A549 (cell line): ENCODE data around the gene BICD2. TPM values are rescaled to one million over a fixed set of nuclear protein-coding genes. Genes with fewer than 3 reads are reported as not detected.

Source experiments
- ATAC-seq, 2 experiments: fragments of 200-7000 bp in 1 of 2; fragments of >200 bp in 1 of 2; cut with Nextera tagmentation in 1 of 2; cut with Tn5 transposase in 1 of 2; 3 replicates each; pipeline versions ENCODE4 v1.8.0 to v1.9.1; 2018 to 2020; ENCODE audit warnings: mild to moderate bottlenecking in 1 of 2, moderate library complexity in 1 of 2
- CTCF ChIA-PET: fragments of 300-600 bp; sonication (Branson Sonifier 250); formaldehyde crosslinking; extraction: SDS; loops from one replicate; lab custom pipeline; 2021; ENCODE audit warnings: antibody characterized with exemption, inconsistent platforms; lab: Yijun Ruan, JAX
- POLR2A ChIA-PET: fragments of 350-600 bp; formaldehyde crosslinking; extraction: SDS; loops from one replicate; lab custom pipeline; 2021; ENCODE audit warnings: antibody characterized with exemption, inconsistent platforms; lab: Yijun Ruan, JAX
- DNase-seq, 2 experiments: peaks; one replicate each; pipeline versions ENCODE4 v3.0.0 to v3.0.0-alpha.2; 2011 to 2016; ENCODE audit warnings: low read depth in 1 of 2, low spot score in 1 of 2
- FAIRE-seq: peaks from 2 replicates; lab custom pipeline; 2011; peaks lifted over from hg19 to GRCh38; lab: Jason Lieb, UNC
- H3K27ac ChIP-seq, 2 experiments: fragments of >200 bp; sonication (Bioruptor Twin); formaldehyde crosslinking; 3 replicates each; pipeline ENCODE4 v1.5.1; 2016 to 2017
- H3K4me1 ChIP-seq: fragments of >200 bp; sonication (Bioruptor Twin); formaldehyde crosslinking; 3 replicates; pipeline ENCODE4 v1.6.1; 2016
- H3K4me2 ChIP-seq: fragments of >200 bp; sonication (Bioruptor Twin); formaldehyde crosslinking; 3 replicates; pipeline ENCODE4 v1.6.1; 2016
- H3K4me3 ChIP-seq: fragments of >200 bp; sonication (Bioruptor Twin); formaldehyde crosslinking; 3 replicates; pipeline ENCODE4 v1.5.1; 2016
- H3K9me3 ChIP-seq: fragments of >200 bp; sonication (Bioruptor Twin); formaldehyde crosslinking; 3 replicates; pipeline ENCODE4 v1.6.1; 2016
- ATOH8 ChIP-seq: fragments of 250-450 bp; sonication (Bioruptor Pico); IDR thresholded peaks from 2 replicates; pipeline ENCODE4 v1.5.0; 2020; ENCODE audit warnings: low read depth, mild to moderate bottlenecking, moderate library complexity
- FOSL2 ChIP-seq, 2 experiments: fragments of 450-650 bp in 1 of 2; fragments of >200 bp in 1 of 2; sonication (Bioruptor Twin) in 1 of 2; formaldehyde crosslinking; IDR thresholded peaks; 2 replicates each; pipeline versions ENCODE4 v1.5.0 to v1.6.1; 2016 to 2020; ENCODE audit warnings: mild to moderate bottlenecking in 1 of 2, moderate library complexity in 1 of 2
- FOXS1 ChIP-seq: fragments of 250-450 bp; sonication (Bioruptor Pico); IDR thresholded peaks from 2 replicates; pipeline ENCODE4 v1.5.0; 2020; ENCODE audit warnings: mild to moderate bottlenecking, moderate library complexity
- HES2 ChIP-seq: fragments of >200 bp; sonication (Bioruptor Twin); formaldehyde crosslinking; IDR thresholded peaks from 2 replicates; pipeline ENCODE4 v1.6.1; 2016
- HEYL ChIP-seq: fragments of 250-450 bp; sonication (Bioruptor Pico); IDR thresholded peaks from 2 replicates; pipeline ENCODE4 v1.8.0; 2021; ENCODE audit warnings: mild to moderate bottlenecking, moderate library complexity
- HMGXB4 ChIP-seq: fragments of 250-450 bp; sonication (Bioruptor Pico); IDR thresholded peaks from 2 replicates; pipeline ENCODE4 v1.5.0; 2021; ENCODE audit warnings: mild to moderate bottlenecking, moderate library complexity, borderline replicate concordance
- HOXA7 ChIP-seq: fragments of 250-450 bp; sonication (Bioruptor Pico); IDR thresholded peaks from 2 replicates; pipeline ENCODE4 v1.5.0; 2020; ENCODE audit warnings: mild to moderate bottlenecking, moderate library complexity
- KDM5A ChIP-seq: fragments of 200-600 bp; sonication (generic); IDR thresholded peaks from 2 replicates; pipeline ENCODE4 v1.6.1; 2016; ENCODE audit warnings: antibody characterized with exemption, mild to moderate bottlenecking
- MAZ ChIP-seq: fragments of 150-350 bp; IDR thresholded peaks from 2 replicates; pipeline ENCODE4 v1.6.1; 2014; ENCODE audit warnings: antibody characterized with exemption, low read depth, low read length, borderline replicate concordance
- NR3C1 ChIP-seq: fragments of >200 bp; sonication (Bioruptor Twin); formaldehyde crosslinking; IDR thresholded peaks from 3 replicates; pipeline ENCODE4 v1.6.1; 2017
- POLR2AphosphoS2 ChIP-seq: conservative IDR thresholded peaks from 2 replicates; pipeline ENCODE4 v1.6.1; 2012; ENCODE audit warnings: low read length, improper control_type of control experiment, inconsistent platforms
- RAD21 ChIP-seq, 2 experiments: fragments of >200 bp in 1 of 2; sonication (Bioruptor Twin) in 1 of 2; formaldehyde crosslinking in 1 of 2; IDR thresholded peaks in 1 of 2; conservative IDR thresholded peaks in 1 of 2; 2 replicates in 1 of 2; 3 replicates in 1 of 2; pipeline ENCODE4 v1.6.1; 2012 to 2018; ENCODE audit warnings: inconsistent platforms in 1 of 2
- RNF2 ChIP-seq: fragments of 200-600 bp; sonication (generic); IDR thresholded peaks from 2 replicates; pipeline ENCODE4 v1.6.1; 2016; ENCODE audit warnings: low read depth, mild to moderate bottlenecking, antibody characterized with exemption, moderate library complexity, borderline replicate concordance
- SREBF2 ChIP-seq: fragments of 450-650 bp; IDR thresholded peaks from 2 replicates; pipeline ENCODE4 v1.6.1; 2014; ENCODE audit warnings: mild to moderate bottlenecking, moderate library complexity
- TFCP2L1 ChIP-seq: fragments of 250-450 bp; sonication (Bioruptor Pico); IDR thresholded peaks from 2 replicates; pipeline ENCODE4 v1.5.0; 2021; ENCODE audit warnings: mild to moderate bottlenecking
- USF2 ChIP-seq: fragments of 450-650 bp; IDR thresholded peaks from 2 replicates; pipeline ENCODE4 v1.6.1; 2014; ENCODE audit warnings: antibody characterized with exemption
- ZFP36 ChIP-seq: fragments of 450-650 bp; IDR thresholded peaks from 2 replicates; pipeline ENCODE4 v1.6.1; 2014; ENCODE audit warnings: borderline replicate concordance; ENCODE audit not compliant: partially characterized antibody
- WGBS: methylation state at CpG from one replicate; pipeline ENCODE4 v1.1.6; 2017; ENCODE audit errors: missing lambda C conversion rate; 5-methylcytosine and 5-hydroxymethylcytosine counted together
- polyA plus RNA-seq, 4 experiments: library from polyadenylated mRNA; depleted of rRNA in 3 of 4; stranded (reverse); fragments of >200 nt; fragmentation: RNase III in 1 of 4; extraction: RNeasy Plus Mini Kit Qiagen cat#74134 plus additional on column Dnase treatment in 1 of 4; gene quantifications; 2 replicates in 3 of 4; 3 replicates in 1 of 4; pipeline ENCODE4 v1.2.3, GENCODE V29; 2011 to 2017

BICD2 gene
- polyA plus RNA-seq, 2 of the 4 experiments (the other 2 are of a cell fraction): 10.2 to 26.1 TPM

- TF ChIP-seq HOXA7 (CRISPR knock-in tag) (no peak), FOSL2 (IDR thresholded peaks at IDR 0.05) (no peak), FOSL2 (CRISPR knock-in tag; IDR thresholded peaks at IDR 0.05) (no peak), USF2 (no peak), SREBF2 (no peak), HES2 (no peak)
- FAIRE-seq: no peak
- no peak overlapping the region for H3K4me2 ChIP-seq
These were observed 6.7 kb upstream of the BICD2 start for GRCh38 chr9:92771309-92771708.

GRCh38 chr9:92770360-92770995 lies 5.8 kb upstream of the BICD2 start:
- Histone ChIP-seq H3K4me1 (peaks cover 8% of the 10 kb centered on the region), H3K4me3 (no peak overlapping the region), H3K4me2 (no peak overlapping the region), H3K27ac (no peak overlapping the region), H3K9me3 (no peaks in the 10 kb centered on the region)
- ChIA-PET CTCF (interaction anchor here (0.8 to 2.0 kb wide), 5 partner anchors 11 to 52 kb away, joined by 3 to 4 read pairs (median 3); no protein-coding TSS in a partner anchor), POLR2A (no interaction called here)
- TF ChIP-seq USF2 (no peak), NR3C1 (no peak), TFCP2L1 (CRISPR knock-in tag) (no peak), POLR2AphosphoS2 (no peak), RAD21 (conservative IDR thresholded peaks at IDR 0.05 in 1 of 2, IDR thresholded peaks at IDR 0.05 in 1 of 2) (no peak), HEYL (CRISPR knock-in tag) (no peak), ATOH8 (CRISPR knock-in tag) (no peak), ZFP36 (no peak), FOXS1 (CRISPR knock-in tag) (no peak), HMGXB4 (CRISPR knock-in tag) (no peak), RNF2 (no peak), MAZ (no peak), KDM5A (no peak)
- 78% methylated on average over 6 of the region's 7 CpGs for WGBS
- DNase-seq (no peak), ATAC-seq (no peak), FAIRE-seq (no peak)

More at GRCh38 chr9:92771309-92771708, 6.7 kb upstream of the BICD2 start:
- H3K9me3 ChIP-seq: no peaks in the 10 kb centered on the region
- no peak overlapping the region for H3K27ac ChIP-seq
- DNase-seq (no peak), ATAC-seq (no peak)
- ChIA-PET CTCF (interaction anchor here (0.9 to 2.0 kb wide), 4 partner anchors 12 to 43 kb away, joined by 3 to 4 read pairs (median 3); no protein-coding TSS in a partner anchor), POLR2A (no interaction called here)
- WGBS: 82% methylated on average over 5 of the region's 5 CpGs
- peaks cover under 1% of the 10 kb centered on the region; the same call in 1 of the 3 replicates for H3K4me1 ChIP-seq
- H3K4me3 ChIP-seq: no peak overlapping the region
